ENCODE data around the gene CPSF6. TPM values are rescaled to one million over a fixed set of nuclear protein-coding genes. Genes with fewer than 3 reads are reported as not detected.
A peak's percentile ranks its signal among the peaks of the same experiment; 100 is the strongest.

The CPSF6 gene
- total and polyA plus RNA-seq, 2 of the 8 experiments (the other 6 are each of a cell fraction or from before 2014, with no cell fraction given): 92.7 to 167 TPM

DNA sequence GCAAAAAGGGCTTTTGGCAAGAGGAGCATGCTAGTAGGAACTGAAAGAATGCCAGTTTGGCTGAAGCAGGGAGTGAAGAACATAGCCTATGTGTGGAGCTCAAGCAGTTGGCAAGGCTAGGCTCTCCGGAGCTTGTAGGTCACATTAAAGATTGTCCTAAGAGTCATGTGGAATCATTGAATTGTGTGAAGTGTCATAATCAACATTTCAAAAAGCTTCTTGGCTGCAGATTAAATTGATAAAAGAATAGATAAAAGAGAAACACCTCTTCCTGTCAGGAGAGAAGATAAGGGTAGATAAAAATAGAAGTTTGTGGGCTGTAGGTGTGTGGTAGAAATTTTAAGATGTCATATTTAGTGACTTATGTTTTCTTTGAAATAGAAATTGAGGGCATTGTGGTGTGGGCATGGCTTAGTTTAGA lies 36.1 kb downstream of the CPSF6 start:
- Histone ChIP-seq H3K18ac (ENCODE audit: extremely low read depth, low read length) (no peak overlapping the region), H4K8ac (ENCODE audit: extremely low read depth, insufficient read depth, low read length) (no peak overlapping the region), H3K9me3 (ENCODE audit: insufficient read depth in 2 of 2, low read depth in 1 of 2, low read length in 1 of 2) (no peaks in the 10 kb centered on the region), H2AK5ac (ENCODE audit: low read depth, low read length) (no peak overlapping the region), H4K91ac (replicated peaks; ENCODE audit: insufficient read length, low read length) (no peak overlapping the region), H3K36me3 (ENCODE audit: control insufficient read depth in 2 of 4, insufficient read depth in 4 of 4, low read length in 3 of 4) (peaks cover 0 to 12% (median 2%) of the 10 kb centered on the region in 4 experiments; a peak in 2 of 8 replicates), H2BK12ac (ENCODE audit: low read depth, low read length) (no peak overlapping the region), H2AFZ (ENCODE audit: low read length) (no peak overlapping the region), H3K14ac (ENCODE audit: insufficient read length) (no peak overlapping the region), H3K79me1 (ENCODE audit: low read depth, low read length) (no peaks in the 10 kb centered on the region), H3K4me3 (ENCODE audit: extremely low read depth in 1 of 4, insufficient read depth in 2 of 4, low read depth in 3 of 4, low read length in 4 of 4) (no peak overlapping the region), H2BK15ac (ENCODE audit: low read length) (no peak overlapping the region), H3K79me2 (ENCODE audit: control insufficient read depth in 1 of 2, insufficient read depth in 2 of 2, low read length in 2 of 2) (no peaks in the 10 kb centered on the region), H4K20me1 (replicated peaks in 1 of 2; ENCODE audit: control insufficient read depth in 1 of 2, insufficient read depth in 2 of 2, low read length in 2 of 2) (peaks cover 4% of the 10 kb centered on the region in 2 experiments), H3K23ac (ENCODE audit: insufficient read length) (no peak overlapping the region), H3K4me2 (ENCODE audit: insufficient read depth in 1 of 2, low read depth in 2 of 2, low read length in 2 of 2) (no peak overlapping the region), H3K23me2 (ENCODE audit: low read depth, low read length) (no peaks in the 10 kb centered on the region), H2BK20ac (ENCODE audit: low read length) (no peak overlapping the region), H3K27ac (ENCODE audit: low read depth, low read length) (no peak overlapping the region), H3K4me1 (replicated peaks in 1 of 4; ENCODE audit: control insufficient read depth in 3 of 4, insufficient read depth in 4 of 4, low read length in 3 of 4) (no peaks in the 10 kb centered on the region), H2BK120ac (replicated peaks; ENCODE audit: low read depth, low read length) (no peak overlapping the region), H2BK5ac (ENCODE audit: low read depth, low read length) (no peak overlapping the region), H3K27me3 (replicated peaks in 1 of 4; ENCODE audit: control insufficient read depth in 3 of 4, extremely low read depth in 1 of 4, insufficient read depth in 3 of 4, low read length in 3 of 4) (no peaks in the 10 kb centered on the region), H3K4ac (replicated peaks; ENCODE audit: insufficient read length, low read depth, low read length) (no peak overlapping the region), H4K5ac (ENCODE audit: insufficient read length, low read depth, low read length) (no peak overlapping the region), H3K56ac (replicated peaks; ENCODE audit: insufficient read length, low read depth, low read length) (no peak overlapping the region), H3K9ac (replicated peaks in 1 of 4; ENCODE audit: extremely low read depth in 1 of 4, low read depth in 3 of 4, low read length in 3 of 4) (no peak overlapping the region)
- FAIRE-seq (no peak), DNase-seq (ENCODE audit: low read depth in 1 of 2, low spot score in 2 of 2) (no peak)
- POLR2A ChIA-PET (ENCODE audit: partially characterized antibody): interaction anchor here (1.0 to 3.2 kb wide), 5 partner anchors 10 to 381 kb away, joined by 3 to 11 read pairs (median 5); partner anchors contain the start of gene LRRC10
- CTCF ChIA-PET (ENCODE audit: partially characterized antibody): interaction anchor here (0.6 to 1.8 kb wide), 2 partner anchors 15 to 124 kb away, joined by 4 read pairs; no protein-coding TSS in a partner anchor
- TF ChIP-seq POLR2A (IDR thresholded peaks at IDR 0.05; ENCODE audit: control extremely low read depth in 1 of 2, low read depth in 2 of 2, low read length in 2 of 2) (peak in 1 of 2 experiments; percentile 14; a peak in 1 of 3 replicates), POLR2AphosphoS5 (IDR thresholded peaks at IDR 0.05; ENCODE audit: low read depth, low read length) (peak; percentile 71), TEAD4 (IDR thresholded peaks at IDR 0.05; ENCODE audit: low read depth, low read length) (no peak)
- TF ChIP-seq, protein P1, sequence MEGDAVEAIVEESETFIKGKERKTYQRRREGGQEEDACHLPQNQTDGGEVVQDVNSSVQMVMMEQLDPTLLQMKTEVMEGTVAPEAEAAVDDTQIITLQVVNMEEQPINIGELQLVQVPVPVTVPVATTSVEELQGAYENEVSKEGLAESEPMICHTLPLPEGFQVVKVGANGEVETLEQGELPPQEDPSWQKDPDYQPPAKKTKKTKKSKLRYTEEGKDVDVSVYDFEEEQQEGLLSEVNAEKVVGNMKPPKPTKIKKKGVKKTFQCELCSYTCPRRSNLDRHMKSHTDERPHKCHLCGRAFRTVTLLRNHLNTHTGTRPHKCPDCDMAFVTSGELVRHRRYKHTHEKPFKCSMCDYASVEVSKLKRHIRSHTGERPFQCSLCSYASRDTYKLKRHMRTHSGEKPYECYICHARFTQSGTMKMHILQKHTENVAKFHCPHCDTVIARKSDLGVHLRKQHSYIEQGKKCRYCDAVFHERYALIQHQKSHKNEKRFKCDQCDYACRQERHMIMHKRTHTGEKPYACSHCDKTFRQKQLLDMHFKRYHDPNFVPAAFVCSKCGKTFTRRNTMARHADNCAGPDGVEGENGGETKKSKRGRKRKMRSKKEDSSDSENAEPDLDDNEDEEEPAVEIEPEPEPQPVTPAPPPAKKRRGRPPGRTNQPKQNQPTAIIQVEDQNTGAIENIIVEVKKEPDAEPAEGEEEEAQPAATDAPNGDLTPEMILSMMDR (IDR thresholded peaks at IDR 0.05; ENCODE audit: control extremely low read depth in 1 of 3, insufficient read depth in 1 of 3, low read depth in 1 of 3, low read length in 3 of 3): no peak
- 79% methylated on average over 1 of the region's 1 CpG; no CpG with 5 or more reads in 1 of the 2 experiments for WGBS, 2 experiments (ENCODE audit: extremely low coverage in 1 of 2, insufficient coverage in 1 of 2, insufficient read length in 1 of 2, insufficient replicate concordance in 2 of 2, low coverage in 1 of 2, low lambda C conversion rate in 2 of 2, missing lambda C conversion rate in 1 of 2)
